Measurements from ENCODE around the gene PRKCD. TPM values are rescaled to one million over a fixed set of nuclear protein-coding genes. Genes with fewer than 3 reads are reported as not detected.

The PRKCD gene
- total RNA-seq, 2 donors from 2014 or later = 34.1 to 36.3 TPM

- intact Hi-C loops (cut with DNase I) = no loop called here
- DNase-seq (ENCODE audit: low spot score) = no peak
Observed at GRCh38 chr3:53151465-53151864, 9.5 kb upstream of the PRKCD start.

- DNase-seq (ENCODE audit: low spot score) = no peak
- intact Hi-C loops (cut with DNase I) = no loop called here
Observed at GRCh38 chr3:53151870-53152660, 8.9 kb upstream of the PRKCD start.

DNA sequence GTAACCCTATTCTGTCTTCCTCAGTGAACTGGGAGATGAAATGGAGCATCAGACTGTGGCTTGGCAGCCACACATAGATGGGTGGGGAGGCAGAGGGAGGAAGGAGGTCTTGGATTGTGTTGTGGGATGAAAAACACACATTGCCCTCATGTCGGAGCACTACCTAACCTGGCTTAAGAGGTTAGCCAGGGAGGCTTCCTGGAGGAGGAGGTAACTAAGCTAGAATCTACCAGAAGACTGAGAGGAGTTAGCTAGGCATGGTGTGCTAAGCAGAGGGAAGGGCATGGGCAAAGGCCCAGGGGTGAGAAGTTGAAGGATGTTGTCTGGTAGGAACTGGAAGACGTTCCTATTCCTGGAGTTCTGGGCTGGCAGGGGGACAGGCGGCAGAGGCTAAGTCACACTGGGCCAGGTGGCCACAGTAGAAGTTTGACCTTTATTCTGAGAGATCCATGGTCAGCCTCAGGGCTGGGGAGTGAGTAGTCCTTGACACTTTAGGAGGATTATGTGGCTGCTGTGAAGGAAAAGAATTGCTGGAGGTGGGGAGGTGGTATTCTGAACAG lies 7.7 kb upstream of the PRKCD start:
- DNase-seq (ENCODE audit: low spot score) = no peak
- intact Hi-C loops (cut with DNase I) = no loop called here

- DNase-seq (ENCODE audit: low spot score) = no peak
- intact Hi-C loops (cut with DNase I) = no loop called here
Observed at GRCh38 chr3:53153980-53154379, 7.0 kb upstream of the PRKCD start.

- DNase-seq (ENCODE audit: low spot score) = no peak
- intact Hi-C loops (cut with DNase I) = no loop called here
Observed at GRCh38 chr3:53154881-53155285, 6.1 kb upstream of the PRKCD start.

DNA sequence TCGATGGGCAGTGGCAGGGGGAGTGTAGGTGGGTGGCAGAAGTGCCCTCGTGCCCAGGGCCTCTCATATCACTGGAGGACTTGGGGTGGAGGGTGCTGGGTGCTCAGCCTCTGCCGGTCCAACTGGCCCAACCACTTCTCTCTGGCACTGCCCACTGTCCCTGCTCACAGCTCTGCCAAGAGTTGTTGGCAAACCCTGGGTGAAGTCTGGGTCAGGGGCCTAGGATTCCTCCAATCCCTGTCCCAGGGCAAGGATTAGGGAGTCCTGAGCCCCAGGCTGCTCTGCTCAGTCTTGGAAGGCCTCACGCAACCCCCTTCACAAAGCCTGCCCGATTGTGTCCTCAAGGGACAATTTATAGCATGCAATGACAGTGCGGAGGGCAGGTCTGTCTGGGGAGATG lies 5.2 kb upstream of the PRKCD start:
- intact Hi-C loops (cut with DNase I) = no loop called here
- DNase-seq (ENCODE audit: low spot score) = no peak

- no peak for DNase-seq (ENCODE audit: low spot score)
- intact Hi-C loops (cut with DNase I) = no loop called here
Observed at GRCh38 chr3:53156368-53156834, 4.6 kb upstream of the PRKCD start.

DNA sequence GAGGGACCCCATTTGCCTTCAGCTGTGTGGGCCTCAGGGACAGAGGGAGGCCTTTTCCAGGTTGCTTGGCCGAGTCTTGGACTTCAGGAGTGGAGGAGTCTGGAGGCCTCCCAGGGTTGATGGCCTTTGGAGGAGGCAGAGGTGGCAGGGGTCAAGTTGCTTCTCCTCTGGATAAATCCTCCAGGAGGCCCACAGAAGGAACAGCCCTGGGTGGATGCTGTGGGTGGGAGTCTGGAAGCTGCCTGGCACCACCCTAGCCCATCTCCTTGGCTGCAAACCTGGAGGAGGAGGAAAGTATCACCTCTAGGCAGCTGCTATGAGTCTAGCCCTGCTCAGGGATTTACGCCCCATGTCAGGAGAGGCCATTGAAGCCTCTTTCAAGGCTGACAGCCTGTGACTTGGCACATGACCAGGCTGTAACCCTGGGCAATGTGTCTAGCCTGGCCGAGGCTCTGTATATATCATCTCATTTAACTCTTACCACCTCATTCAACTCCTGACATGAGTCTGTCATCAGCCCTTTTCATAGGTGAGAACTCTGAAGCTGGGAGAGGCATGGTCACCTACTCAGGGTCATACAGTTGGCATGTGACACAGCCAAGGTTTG lies 2.9 kb upstream of the PRKCD start:
- intact Hi-C loops (cut with DNase I) = no loop called here
- DNase-seq (ENCODE audit: low spot score) = no peak

- intact Hi-C loops (cut with DNase I) = no loop called here
- no peak for DNase-seq (ENCODE audit: low spot score)
Observed at GRCh38 chr3:53158765-53159155, 2.2 kb upstream of the PRKCD start.

DNA sequence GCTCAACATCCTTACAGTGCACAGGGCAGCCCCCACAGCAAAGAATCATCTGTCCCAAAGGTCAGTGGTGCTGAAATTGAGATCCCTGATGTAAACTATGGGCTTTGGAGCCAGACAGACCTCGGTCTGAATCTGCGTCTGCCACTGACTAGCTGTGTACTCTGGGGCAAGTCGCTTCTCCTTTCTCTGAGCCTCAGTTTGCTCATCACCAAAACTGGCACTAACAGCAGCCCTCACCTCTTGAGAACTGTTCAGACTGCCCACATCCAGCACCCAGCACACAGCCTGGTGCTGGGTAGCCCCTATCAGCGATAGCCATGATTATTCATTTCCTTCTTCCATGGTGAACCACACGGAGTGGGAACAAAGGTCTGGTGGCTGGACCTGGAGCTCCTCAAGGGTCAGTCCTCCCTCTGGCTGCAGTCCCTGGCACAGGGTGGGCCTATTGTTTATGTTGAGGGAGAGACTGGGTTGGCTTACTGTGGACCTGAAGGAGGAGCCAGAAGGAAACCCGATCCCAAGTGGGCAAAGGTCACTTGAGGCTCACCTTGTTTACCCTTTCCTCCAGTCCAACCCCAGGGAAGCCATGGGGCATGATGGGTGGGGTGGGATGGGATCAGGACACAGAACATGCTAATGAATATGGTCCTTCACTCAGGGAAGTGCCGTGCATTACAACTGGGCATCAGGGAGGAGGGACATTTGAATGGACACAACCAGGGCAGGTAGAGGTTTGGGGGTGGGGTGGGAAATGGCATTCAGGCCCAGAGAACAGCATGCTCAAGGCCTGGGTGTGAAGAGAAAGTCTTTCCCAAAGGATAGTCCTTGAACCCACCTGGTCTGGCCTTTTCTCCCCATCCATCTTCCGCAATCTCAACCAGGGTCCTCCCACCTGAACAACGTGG lies 1.6 kb upstream of the PRKCD start:
- intact Hi-C loops (cut with DNase I) = no loop called here
- DNase-seq (ENCODE audit: low spot score) = no peak

- DNase-seq (ENCODE audit: low spot score) = no peak
- intact Hi-C loops (cut with DNase I) = no loop called here
Observed at GRCh38 chr3:53160061-53160659, 849 bp upstream of the PRKCD start.

DNA sequence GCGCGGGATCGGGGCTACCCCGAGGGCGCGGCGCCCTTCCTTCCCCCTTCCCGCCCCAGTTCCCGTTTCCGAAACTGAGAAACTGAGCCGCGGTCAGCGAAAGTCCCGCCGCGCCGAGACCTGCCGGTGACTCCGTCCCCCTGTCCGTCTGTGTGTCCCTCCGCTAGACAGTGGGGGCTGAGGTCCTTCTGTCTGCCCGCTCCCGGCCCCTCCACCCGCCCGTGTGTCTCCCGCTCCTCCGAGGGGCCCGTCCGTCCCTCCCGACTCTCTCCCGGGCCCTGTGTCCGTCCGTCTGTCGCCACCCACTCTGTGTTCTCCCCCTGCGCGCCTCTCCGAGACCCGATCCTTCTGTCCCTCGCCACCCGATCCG lies 426 bp downstream of the PRKCD start:
- DNase-seq (ENCODE audit: low spot score) = peak; percentile 87
- intact Hi-C loops (cut with DNase I) = no loop called here

DNA sequence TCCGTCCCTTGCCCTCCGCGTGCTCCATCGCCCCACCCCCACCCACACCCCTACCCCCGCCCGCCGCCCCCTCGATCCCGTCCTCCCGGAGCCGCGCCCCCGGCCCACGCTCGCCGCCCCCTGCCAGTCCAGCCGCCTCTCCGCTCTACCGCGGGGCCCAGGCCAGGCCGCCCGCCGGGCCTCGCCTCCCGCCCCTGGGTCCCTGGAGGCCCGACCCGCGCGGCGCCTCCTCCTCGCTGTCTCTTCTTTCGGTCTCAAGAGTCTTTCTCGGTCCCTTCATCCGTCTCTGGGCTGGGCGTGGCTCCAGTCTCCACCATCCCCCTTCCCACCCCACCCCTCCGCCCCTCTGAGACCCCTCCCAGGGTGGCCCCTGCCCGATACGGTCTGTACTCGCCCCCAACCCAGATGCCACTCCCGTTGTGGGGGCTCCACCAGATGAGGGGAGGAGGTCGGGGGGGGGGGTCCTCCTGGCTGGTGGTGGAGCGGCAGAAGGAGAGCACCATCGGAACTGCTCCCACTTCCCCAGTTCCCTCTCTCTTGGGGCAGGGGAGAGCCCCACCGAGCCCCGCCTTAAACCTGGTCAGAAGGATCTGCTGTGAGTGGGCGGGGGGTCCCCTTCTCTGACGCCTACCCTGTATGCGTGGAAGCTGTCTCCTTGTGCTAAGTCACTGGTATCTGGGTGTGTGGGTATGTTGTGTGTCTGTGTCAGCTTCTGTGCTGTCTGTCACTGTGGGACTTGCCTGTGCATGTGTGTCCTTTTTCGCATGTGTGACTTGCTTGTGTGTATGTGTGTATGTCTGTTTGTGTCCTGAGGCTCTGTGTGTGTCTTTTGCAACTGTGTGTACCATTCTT lies 1.0 kb downstream of the PRKCD start:
- intact Hi-C loops (cut with DNase I) = no loop called here
- no peak for DNase-seq (ENCODE audit: low spot score)

DNA sequence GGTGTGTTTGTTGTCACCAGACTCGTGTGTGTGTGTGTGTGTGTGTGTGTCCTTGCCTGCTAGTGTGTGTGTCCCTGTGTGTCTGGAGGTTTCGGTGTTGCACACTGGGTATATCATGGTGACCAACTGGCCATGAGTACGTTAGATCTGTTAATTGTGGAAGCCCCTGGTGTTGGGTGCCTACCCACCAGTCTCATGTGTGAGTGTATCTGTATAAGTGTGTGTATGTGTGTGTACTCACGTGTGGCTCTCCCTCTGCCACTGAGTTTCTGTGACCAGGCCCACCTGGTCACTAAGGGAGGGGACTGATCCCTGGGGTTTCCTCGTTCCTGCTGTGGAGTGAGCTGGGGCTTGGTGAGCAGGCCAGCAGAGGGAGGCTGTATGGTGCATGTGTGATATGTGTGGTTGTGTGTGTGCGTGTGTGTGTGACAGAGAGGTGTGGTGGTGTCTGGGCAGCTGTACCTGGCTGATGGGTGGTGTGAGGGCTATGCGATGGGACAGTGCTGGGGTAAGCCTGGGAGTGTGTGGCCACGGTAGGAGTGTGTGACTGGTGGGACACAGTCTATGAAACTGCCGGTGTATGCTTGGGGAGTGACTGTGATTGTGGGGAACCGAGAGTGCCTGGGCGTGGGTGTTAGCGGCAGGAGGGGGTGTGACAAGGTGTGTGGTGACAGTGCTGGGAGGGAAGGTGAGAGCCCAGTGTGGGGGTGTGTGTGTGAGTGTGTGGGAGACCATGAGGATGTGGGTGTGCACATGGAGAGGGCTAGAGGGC lies 1.8 kb downstream of the PRKCD start:
- intact Hi-C loops (cut with DNase I) = no loop called here
- DNase-seq (ENCODE audit: low spot score) = no peak

- DNase-seq (ENCODE audit: low spot score) = no peak
- intact Hi-C loops (cut with DNase I) = no loop called here
Observed at GRCh38 chr3:53163444-53164387, 2.7 kb downstream of the PRKCD start.

DNA sequence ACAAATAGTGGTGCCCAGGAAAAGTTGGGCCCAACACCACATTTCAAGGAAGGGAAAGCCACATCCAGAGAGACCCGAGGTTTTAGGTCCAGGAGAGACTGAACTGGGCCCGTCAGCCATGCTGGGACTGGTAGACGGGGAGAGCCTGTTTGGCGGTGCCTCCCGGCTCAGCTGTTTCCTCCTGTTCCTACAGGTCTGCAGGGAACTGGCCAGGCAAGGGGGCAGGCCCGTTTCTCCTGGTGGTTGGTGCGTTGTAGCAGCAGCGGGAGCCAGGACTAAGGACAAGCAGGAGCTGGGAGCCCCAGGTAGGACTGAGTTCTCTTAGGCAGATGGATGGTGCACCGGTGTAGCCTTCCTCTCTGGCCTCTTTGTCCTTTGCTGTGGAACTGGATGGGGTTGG lies 3.9 kb downstream of the PRKCD start:
- intact Hi-C loops (cut with DNase I) = no loop called here
- DNase-seq (ENCODE audit: low spot score) = no peak

DNA sequence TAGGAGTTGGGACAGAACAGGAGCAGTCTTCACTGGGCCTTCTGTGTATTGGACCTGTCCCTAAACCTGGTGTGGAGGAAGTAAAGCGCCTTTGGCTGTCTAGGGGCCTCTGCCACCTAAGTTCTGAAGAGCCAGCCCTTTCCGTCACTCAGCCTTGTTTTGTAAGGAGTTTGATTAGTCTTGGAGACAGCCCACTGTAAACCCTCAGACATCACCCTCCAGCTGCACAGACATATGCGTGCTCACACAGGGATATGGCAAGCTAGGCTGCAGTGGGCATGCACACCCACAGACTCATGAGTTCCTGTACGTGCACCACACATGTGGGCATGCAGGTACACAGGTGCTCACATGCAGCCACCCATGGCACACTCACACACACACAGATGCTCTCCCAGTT lies 5.2 kb downstream of the PRKCD start:
- intact Hi-C loops (cut with DNase I) = no loop called here
- no peak for DNase-seq (ENCODE audit: low spot score)
